HG03025 (cell line): ENCODE measurements around the gene LCN9.
"Not testable (repeated sequence)": the region's sequence is repeated elsewhere in the genome, so short reads cannot be mapped to it uniquely, and the experiment has no call there.

Source experiments
- ATAC-seq: cut with Tn5 transposase; IDR thresholded peaks from one replicate; pipeline ENCODE4 v1.9.1; 2021; ENCODE audit warnings: mild to moderate bottlenecking, moderate library complexity; ENCODE audit not compliant: unreplicated experiment, low FRiP score

The LCN9 gene, protein sequence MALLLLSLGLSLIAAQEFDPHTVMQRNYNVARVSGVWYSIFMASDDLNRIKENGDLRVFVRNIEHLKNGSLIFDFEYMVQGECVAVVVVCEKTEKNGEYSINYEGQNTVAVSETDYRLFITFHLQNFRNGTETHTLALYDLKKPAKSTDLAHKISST

DNA sequence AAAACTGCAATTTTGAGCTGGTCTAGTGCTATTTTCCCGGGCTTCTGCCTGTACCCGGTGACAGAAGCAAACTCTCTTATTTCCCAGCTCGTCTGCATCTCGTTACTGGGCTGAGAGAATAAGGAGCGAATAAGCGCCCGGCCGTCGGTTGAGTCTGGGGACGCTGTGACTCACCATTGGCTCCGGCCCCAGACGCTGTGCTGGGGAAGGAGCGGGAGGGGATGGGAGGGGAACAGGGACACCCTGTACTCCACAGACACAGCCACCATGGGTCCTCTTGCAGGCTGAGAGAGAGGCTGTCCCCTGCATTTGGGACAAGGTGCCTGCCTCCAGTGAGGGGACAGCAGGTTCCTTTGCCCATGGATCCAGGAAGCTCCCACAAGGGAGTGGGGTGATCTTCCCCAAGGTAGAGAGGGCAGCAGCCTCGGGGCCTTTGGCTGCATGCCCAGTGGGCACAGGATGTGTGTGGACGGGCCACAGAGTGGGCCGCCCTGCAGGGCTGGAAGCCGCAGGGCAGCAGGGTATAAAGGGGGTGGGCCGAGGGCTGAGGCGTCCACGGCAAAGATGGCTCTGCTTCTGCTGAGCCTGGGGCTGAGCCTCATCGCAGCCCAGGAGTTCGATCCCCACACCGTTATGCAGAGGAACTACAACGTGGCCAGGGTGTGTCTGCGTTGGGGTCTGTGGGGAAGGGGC is at the start of gene LCN9:
LCN9 (plus strand) TSS at position 552 of the 693 bp plus-strand sequence; CDS start at position 565, 13 bp downstream.
- ATAC-seq, result no peak

GRCh38 chr9:135613946-135614805 is 48.9 kb upstream of the LCN9 start:
- ATAC-seq, result no peak

DNA sequence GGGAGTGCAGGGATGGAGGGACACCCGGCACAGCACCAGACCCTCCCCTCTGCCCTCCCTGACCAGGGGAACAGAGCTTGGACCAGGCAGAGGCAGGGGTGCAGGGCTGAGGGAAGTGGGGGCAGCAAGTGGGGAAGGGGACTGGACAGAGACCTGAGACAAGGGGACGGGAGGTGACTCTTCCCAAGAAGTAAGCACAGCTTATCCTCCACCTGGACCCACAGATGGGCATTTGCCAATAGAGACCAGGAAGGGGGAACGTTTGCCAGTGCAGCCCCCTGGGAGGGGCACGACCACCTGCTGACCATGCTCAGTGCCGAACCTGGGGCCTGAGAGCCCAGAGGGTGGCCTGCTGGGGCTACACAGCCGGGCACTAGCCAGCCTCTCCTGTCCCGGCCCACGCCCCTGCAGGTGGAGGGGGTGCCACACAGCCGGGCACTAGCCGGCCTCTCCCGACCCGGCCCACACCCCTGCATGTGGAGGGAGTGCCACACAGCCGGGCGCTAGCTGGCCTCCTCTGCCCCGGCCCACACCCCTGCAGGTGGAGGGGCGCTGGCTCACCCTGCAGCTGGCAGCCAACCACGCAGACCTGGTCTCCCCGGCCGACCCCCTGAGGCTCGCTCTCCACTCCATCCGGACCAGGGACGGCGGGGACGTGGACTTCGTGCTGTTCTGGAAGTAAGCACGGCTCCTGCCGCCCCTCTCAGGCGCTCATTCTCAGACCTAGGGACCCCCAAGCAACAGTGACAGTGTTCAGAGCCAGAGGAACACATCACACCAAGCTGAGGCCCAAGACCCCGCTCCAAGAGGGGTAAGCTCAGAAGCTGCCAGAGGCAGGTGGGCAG is 48.1 kb upstream of the LCN9 start:
- no peak for ATAC-seq

GRCh38 chr9:135615666-135616618 is 47.2 kb upstream of the LCN9 start:
- ATAC-seq, result no peak

DNA sequence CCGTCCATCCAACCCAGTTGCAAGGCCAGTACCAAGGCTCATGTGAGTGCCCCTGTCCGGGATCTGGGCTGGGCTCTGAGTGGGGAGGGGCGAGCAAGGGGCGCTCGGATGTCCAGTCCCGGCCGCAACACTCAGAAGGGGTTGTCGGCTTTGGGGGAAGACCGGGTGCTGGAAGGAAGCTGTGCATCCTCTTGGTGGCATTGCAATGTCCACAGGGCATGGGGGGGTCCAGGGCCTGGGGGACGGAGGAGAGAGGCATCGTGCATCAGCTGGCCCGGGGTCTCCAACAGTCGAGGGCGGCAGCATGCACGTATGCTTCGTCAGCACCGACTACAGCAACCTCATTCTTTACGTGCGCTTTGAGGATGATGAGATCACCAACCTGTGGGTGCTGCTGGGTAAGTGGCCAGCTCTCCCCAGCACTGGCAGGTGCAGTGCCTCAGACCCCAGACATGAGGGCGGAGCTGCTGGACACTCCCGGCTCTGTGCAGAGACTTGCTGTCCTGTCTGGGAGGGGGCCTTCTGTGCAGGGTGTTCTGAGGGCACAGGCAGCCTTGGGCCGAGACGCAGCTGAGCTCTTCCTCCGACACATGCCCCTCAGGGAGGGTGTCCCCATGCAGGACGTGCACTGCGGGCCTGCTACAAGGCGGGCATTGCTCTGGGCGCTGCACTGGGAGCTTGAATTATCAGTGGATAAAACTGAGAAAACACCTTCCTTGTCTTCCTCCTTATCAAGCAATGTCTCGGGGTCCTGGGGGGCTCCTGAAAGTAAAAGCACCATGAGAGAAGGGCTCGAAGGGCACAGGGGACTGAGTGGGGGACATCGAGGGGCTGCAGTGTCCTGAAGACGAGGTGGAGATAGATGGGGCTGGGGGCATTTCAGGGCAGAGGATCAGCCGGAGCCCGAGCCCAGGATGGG is 46.2 kb upstream of the LCN9 start:
- ATAC-seq, result no peak

- no peak for ATAC-seq
Measured at GRCh38 chr9:135617538-135617900, 45.6 kb upstream of the LCN9 start.

DNA sequence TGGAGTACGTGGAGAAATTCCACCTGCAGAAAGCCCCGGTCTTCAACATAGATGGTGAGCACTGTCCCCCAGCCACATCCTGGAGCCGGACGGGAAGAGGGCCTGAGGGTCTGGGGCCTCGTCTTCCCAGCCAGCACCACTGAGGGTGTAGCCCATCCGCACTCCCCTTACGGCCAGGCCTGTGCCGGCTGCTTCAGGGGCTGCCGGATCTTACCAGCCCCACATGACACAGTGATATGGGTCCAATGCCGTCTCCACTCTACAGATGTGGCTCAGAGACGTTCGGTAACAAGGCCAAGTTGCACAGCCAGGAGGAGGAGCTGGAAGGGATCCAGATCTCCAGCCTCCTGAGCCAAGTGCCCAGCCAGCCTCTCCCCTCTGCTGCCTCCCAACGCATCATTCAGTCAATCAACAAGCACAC is 45.1 kb upstream of the LCN9 start:
- ATAC-seq, result no peak

- ATAC-seq, result no peak
Measured at GRCh38 chr9:135618866-135619598, 44.1 kb upstream of the LCN9 start.

DNA sequence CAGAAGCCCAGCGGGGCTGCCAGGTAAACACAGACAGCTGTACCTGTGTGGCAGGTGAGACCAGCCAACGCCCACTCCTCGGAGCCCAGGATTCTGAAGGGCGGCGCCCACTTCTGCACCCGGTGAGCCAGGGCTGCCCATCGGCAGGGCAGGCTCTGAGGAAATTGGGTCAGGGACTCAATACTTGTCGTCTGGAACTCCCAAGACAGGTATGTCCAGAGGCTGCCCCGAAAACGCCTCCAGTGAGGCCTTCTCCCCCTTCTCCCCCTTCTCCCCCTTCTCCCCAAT is 43.6 kb upstream of the LCN9 start:
- no peak for ATAC-seq

DNA sequence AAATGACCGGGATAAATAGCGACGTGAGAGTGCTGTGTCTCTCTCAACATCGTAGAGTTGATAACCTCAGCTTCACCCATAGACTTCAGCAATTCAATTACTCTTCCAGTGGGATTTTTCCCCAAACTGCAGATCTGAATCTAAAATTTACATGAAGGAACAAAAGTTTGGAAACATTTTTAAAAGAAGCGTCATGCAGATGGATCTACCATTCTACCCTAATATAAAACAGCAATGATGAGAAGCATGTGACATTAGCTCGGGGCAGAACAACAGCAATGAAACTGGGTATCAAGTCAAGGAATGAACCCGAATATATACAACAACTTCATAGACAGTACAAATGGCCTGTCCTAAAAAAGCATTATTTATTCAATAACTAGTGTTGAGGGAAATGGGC is 42.6 kb upstream of the LCN9 start:
- no peak for ATAC-seq

- no peak for ATAC-seq
Measured at GRCh38 chr9:135622415-135623020, 40.6 kb upstream of the LCN9 start.

DNA sequence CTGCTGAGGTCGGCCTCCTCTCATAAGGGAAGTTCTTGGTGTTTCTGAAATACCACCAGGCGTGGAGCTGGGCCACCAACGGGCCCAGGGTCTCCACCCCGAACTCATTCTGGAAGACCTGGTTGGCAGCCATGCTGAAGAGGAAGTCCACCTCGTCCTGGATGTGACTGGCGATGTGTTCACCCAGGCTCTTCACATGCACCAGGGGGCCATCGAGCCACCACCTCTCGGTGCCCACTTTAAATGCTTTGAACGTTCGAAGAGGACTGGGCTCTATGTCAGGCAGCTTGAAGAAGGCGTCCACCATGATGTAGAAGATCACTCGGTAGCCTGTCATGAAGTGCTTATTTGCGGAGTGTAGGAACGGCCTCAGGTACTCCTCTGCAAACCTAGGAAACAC is 38.8 kb upstream of the LCN9 start:
- no peak for ATAC-seq

GRCh38 chr9:135632841-135633240 is 30.3 kb upstream of the LCN9 start:
- ATAC-seq, result no peak

DNA sequence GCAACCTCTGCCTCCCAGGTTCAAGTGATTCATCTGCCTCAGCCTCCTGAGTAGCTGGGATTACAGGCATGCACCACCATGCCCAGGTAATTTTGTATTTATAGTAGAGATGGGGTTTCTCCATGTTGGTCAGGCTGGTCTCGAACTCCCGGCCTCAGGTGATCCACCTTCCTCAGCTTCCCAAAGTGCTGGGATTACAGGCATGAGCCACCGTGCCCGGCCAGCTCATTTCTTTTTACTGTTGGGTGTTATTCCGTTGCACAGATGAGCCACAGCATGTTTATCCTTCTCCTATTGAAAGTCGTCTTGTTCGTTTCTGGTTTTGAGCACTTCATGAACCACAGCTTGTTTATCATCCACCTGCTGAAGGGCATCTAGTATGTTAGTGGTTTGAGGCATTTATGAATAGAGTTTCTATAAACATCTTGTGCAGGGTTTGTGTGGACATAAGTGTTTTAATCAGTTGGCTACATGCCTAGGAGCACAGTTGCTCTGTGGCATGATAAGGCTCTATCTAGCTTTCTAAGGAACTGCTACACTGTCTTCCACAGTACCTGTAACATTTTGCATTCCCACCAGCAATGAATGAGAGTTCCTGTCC is 26.1 kb upstream of the LCN9 start:
- ATAC-seq, result not testable (repeated sequence)

GRCh38 chr9:135639196-135639595 is 23.9 kb upstream of the LCN9 start, which contains the start of gene GLT6D1:
GLT6D1 (minus strand) TSS chr9:135639540; CDS start chr9:135639187, 353 bp downstream.
- no peak for ATAC-seq

DNA sequence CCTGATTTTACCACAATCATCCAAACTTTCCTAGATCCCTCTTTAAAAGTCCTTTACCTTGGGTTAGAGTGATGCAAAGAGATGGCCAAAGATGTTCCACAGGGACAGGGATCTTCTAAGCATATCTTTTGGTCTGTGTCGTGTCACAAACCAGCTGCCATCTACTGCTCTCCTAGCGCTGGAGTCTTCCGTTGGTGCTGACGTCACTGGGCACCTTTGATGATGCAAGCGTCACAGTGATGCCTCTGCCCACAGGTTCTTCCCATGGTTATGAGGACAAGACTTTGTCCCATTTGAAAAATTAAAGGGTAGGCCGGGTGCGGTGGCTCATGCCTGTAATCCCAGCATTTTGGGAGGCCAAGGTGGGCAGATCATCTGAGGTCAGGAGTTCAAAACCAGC is 22.1 kb upstream of the LCN9 start:
- no peak for ATAC-seq

DNA sequence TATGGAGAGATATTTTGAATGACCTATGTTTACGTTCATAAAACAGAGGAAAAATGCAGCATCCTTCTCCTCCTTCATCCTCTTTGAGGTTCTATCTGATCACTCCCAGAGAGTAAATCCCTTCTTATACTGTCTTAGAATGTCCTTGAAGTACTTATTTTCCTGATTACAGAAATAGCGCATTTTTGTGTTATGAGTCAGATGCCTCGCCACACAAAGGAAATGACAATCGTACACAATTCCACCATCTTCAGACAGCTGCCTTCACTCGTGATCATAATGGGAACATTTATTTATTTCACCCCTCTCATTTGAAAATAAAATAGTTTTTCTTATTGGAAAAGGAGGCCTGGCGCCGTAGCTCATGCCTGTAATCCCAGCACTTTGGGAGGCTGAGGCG is 21.4 kb upstream of the LCN9 start:
- no peak for ATAC-seq
